AG04449 (cell line): ENCODE data around the gene WDR86.

ENCODE experiments used
- CTCF ChIA-PET: fragments of 350-600 bp; formaldehyde crosslinking; extraction: SDS; loops from one replicate; lab custom pipeline; 2021; ENCODE audit warnings: antibody characterized with exemption; lab: Yijun Ruan, JAX
- POLR2A ChIA-PET: fragments of 400-600, 350-600 bp; formaldehyde crosslinking; extraction: SDS; loops from one replicate; lab custom pipeline; 2020; ENCODE audit warnings: antibody characterized with exemption, inconsistent platforms; lab: Yijun Ruan, JAX
- DNase-seq: peaks from one replicate; pipeline ENCODE4 v3.0.0-alpha.2; 2010; ENCODE audit warnings: low read depth, low spot score
- H3K4me3 ChIP-seq: 2 replicates; pipeline ENCODE4 v1.5.1; 2011; ENCODE audit warnings: low read depth, mild to moderate bottlenecking, control low read depth, low read length
- CTCF ChIP-seq: IDR thresholded peaks from one replicate; pipeline ENCODE4 v1.5.1; 2011; ENCODE audit warnings: mild to moderate bottlenecking, moderate library complexity, low read length, control low read depth, inconsistent platforms; ENCODE audit not compliant: insufficient read depth; ENCODE audit errors: missing control alignments

Gene WDR86

GRCh38 chr7:151442776-151443496, 33.1 kb upstream of the WDR86 start:
- DNase-seq = no peak
- POLR2A ChIA-PET = no interaction called here
- CTCF ChIA-PET = interaction anchor here (1.3 to 14.9 kb wide), 3 partner anchors 72 to 341 kb away, joined by 3 to 270 read pairs (median 124); no protein-coding TSS in a partner anchor
- H3K4me3 ChIP-seq = no peak overlapping the region
- no peak for TF ChIP-seq CTCF

GRCh38 chr7:151440799-151441445, 31.1 kb upstream of the WDR86 start:
- POLR2A ChIA-PET = no interaction called here
- no peak for TF ChIP-seq CTCF

GRCh38 chr7:151439855-151440798, 30.3 kb upstream of the WDR86 start, which contains the start of gene CRYGN:
Gene CRYGN (minus strand): TSS chr7:151440141. CDS start chr7:151439917, 224 bp downstream.
- ChIA-PET CTCF (interaction anchor here (0.6 to 14.9 kb wide), 8 partner anchors 9 to 331 kb away, joined by 3 to 270 read pairs (median 4); no protein-coding TSS in a partner anchor), POLR2A (no interaction called here)
- no peak for DNase-seq
- TF ChIP-seq CTCF = no peak
- H3K4me3 ChIP-seq = no peak within 1 kb of the TSS; the same call in 1 of the 2 replicates

More at GRCh38 chr7:151440799-151441445, 31.1 kb upstream of the WDR86 start:
- DNase-seq = no peak
- no peak overlapping the region for H3K4me3 ChIP-seq
- CTCF ChIA-PET = interaction anchor here (1.0 to 14.9 kb wide), 6 partner anchors 8 to 137 kb away, joined by 3 to 270 read pairs (median 4); no protein-coding TSS in a partner anchor

GRCh38 chr7:151438864-151439601, 29.2 kb upstream of the WDR86 start:
- no peak overlapping the region for H3K4me3 ChIP-seq
- CTCF ChIA-PET = interaction anchor here (1.1 to 6.5 kb wide), 3 partner anchors 10 to 124 kb away, joined by 4 to 58 read pairs (median 4); no protein-coding TSS in a partner anchor
- POLR2A ChIA-PET = no interaction called here
- no peak for DNase-seq
- no peak for TF ChIP-seq CTCF

GRCh38 chr7:151437866-151438516, 28.2 kb upstream of the WDR86 start:
- CTCF ChIA-PET = interaction anchor here (0.7 to 6.5 kb wide), 6 partner anchors 9 to 123 kb away, joined by 3 to 58 read pairs (median 4); no protein-coding TSS in a partner anchor
- no peak for DNase-seq
- no peak for TF ChIP-seq CTCF
- POLR2A ChIA-PET = no interaction called here
- no peak overlapping the region for H3K4me3 ChIP-seq
